HepG2 (cell line): Measurements from ENCODE around the gene ENPP4. TPM values are rescaled to one million over a fixed set of nuclear protein-coding genes. Genes with fewer than 3 reads are reported as not detected.

Experiments
- ATAC-seq: fragments of 200-7000 bp; cut with Tn5 transposase; 3 replicates; pipeline ENCODE4 v1.9.1; 2020; ENCODE audit warnings: mild to moderate bottlenecking, moderate library complexity
- BruUV-seq: library from RNA; stranded (reverse); fragments of 400-500 nt; replicated peaks from 2 replicates; lab custom pipeline; 2021; lab: Mats Ljungman, UMichigan
- CTCF ChIA-PET: fragments of 300-600 bp; formaldehyde crosslinking; extraction: SDS; loops from one replicate; lab custom pipeline; 2021; ENCODE audit warnings: low total read pairs, inconsistent platforms, low intra/inter-chr PET ratio; lab: Yijun Ruan, JAX
- POLR2A ChIA-PET: fragments of 350-600 bp; sonication (Branson Sonifier 250); formaldehyde crosslinking; loops from one replicate; lab custom pipeline; 2020; ENCODE audit warnings: antibody characterized with exemption, inconsistent platforms; lab: Yijun Ruan, JAX
- DNase-seq: peaks from one replicate; pipeline ENCODE4 v3.0.0-alpha.2; 2015; ENCODE audit warnings: low spot score
- FAIRE-seq: peaks from 3 replicates; lab custom pipeline; 2011; peaks lifted over from hg19 to GRCh38; lab: Jason Lieb, UNC
- H2AFZ ChIP-seq: one replicate; pipeline ENCODE4 v1.6.1; 2011; ENCODE audit warnings: low read length, inconsistent platforms
- H3K27ac ChIP-seq: fragments of 300-600 bp; 3 replicates; pipeline ENCODE4 v1.8.0; 2011; ENCODE audit warnings: mixed run types, mild to moderate bottlenecking, mixed read lengths, low read length, inconsistent platforms; ENCODE audit not compliant: insufficient read depth; ENCODE audit errors: extremely low read length
- H3K27me3 ChIP-seq, 2 experiments: fragments of 200-600 bp in 1 of 2; 2 replicates in 1 of 2; 3 replicates in 1 of 2; pipeline versions ENCODE4 v1.6.0 to v1.8.0; 2011; ENCODE audit warnings: low read length in 2 of 2, mild to moderate bottlenecking in 2 of 2, moderate library complexity in 2 of 2, inconsistent platforms in 1 of 2; ENCODE audit not compliant: insufficient read depth in 2 of 2, control insufficient read depth in 1 of 2
- H3K36me3 ChIP-seq, 2 experiments: fragments of 200-600 bp in 1 of 2; replicated peaks in 1 of 2; 2 replicates in 1 of 2; 3 replicates in 1 of 2; pipeline versions ENCODE4 v1.5.1 to v1.8.0; 2011; ENCODE audit warnings: low read length in 2 of 2, inconsistent platforms in 1 of 2; ENCODE audit not compliant: insufficient read depth in 2 of 2, control insufficient read depth in 1 of 2
- H3K4me1 ChIP-seq: 2 replicates; pipeline ENCODE4 v1.5.1; 2012; ENCODE audit warnings: low read length, inconsistent platforms; ENCODE audit not compliant: insufficient read depth
- H3K4me2 ChIP-seq: 2 replicates; pipeline ENCODE4 v1.6.0; 2011; ENCODE audit warnings: low read depth, low read length, inconsistent platforms
- H3K4me3 ChIP-seq, 3 experiments: fragments of 200-600 bp in 1 of 3; sonication (generic), shearing (Covaris generic) in 1 of 3; replicated peaks in 1 of 3; 2 replicates each; pipeline ENCODE4 v1.5.1; 2011 to 2016; ENCODE audit warnings: low read length in 3 of 3, inconsistent platforms in 2 of 3, low read depth in 2 of 3, mild to moderate bottlenecking in 2 of 3, control low read depth in 1 of 3, mixed read lengths in 1 of 3; ENCODE audit not compliant: insufficient read depth in 1 of 3
- H3K79me2 ChIP-seq: one replicate; pipeline ENCODE4 v1.6.1; 2011; ENCODE audit warnings: low read length, inconsistent platforms; ENCODE audit not compliant: insufficient read depth
- H3K9ac ChIP-seq: 2 replicates; pipeline ENCODE4 v1.6.0; 2011; ENCODE audit warnings: mild to moderate bottlenecking, low read depth, low read length, inconsistent platforms; ENCODE audit not compliant: insufficient read depth
- H3K9me3 ChIP-seq: 2 replicates; pipeline ENCODE4 v1.5.1; 2012; ENCODE audit warnings: mild to moderate bottlenecking, low read length
- H4K20me1 ChIP-seq: 2 replicates; pipeline ENCODE4 v1.6.0; 2011; ENCODE audit warnings: inconsistent platforms, mild to moderate bottlenecking, low read length, moderate library complexity; ENCODE audit not compliant: insufficient read depth
- AGO2 ChIP-seq: fragments of 200-400 bp; formaldehyde crosslinking; optimal IDR thresholded peaks from 2 replicates; pipeline ENCODE3; 2017; ENCODE audit warnings: mild to moderate bottlenecking, low read depth, low read length, moderate library complexity
- DR1 ChIP-seq: sonication (generic); formaldehyde crosslinking; IDR thresholded peaks from 2 replicates; pipeline ENCODE4 v1.8.0; 2021; ENCODE audit warnings: mild to moderate bottlenecking, missing genetic modification reagents, inconsistent platforms
- FOXA1 ChIP-seq, 2 experiments: fragments of 450-650 bp in 1 of 2; sonication (generic) in 1 of 2; formaldehyde crosslinking in 1 of 2; IDR thresholded peaks; 2 replicates each; pipeline versions ENCODE4 v1.4.0 to v1.6.1; 2016 to 2020; ENCODE audit warnings: missing genetic modification reagents in 1 of 2
- HMG20A ChIP-seq: IDR thresholded peaks from 2 replicates; pipeline ENCODE4 v1.6.1; 2016; ENCODE audit warnings: borderline replicate concordance
- KAT2B ChIP-seq: fragments of 150-350 bp; IDR thresholded peaks from 2 replicates; pipeline ENCODE4 v1.6.1; 2014; ENCODE audit warnings: low read depth, low read length, borderline replicate concordance
- MLX ChIP-seq: IDR thresholded peaks from 2 replicates; pipeline ENCODE4 v1.6.1; 2016
- NPAS2 ChIP-seq: sonication (generic); formaldehyde crosslinking; IDR thresholded peaks from 2 replicates; pipeline ENCODE4 v1.8.0; 2022; ENCODE audit warnings: mild to moderate bottlenecking, missing genetic modification reagents, borderline replicate concordance
- PHF21A ChIP-seq: sonication (generic); formaldehyde crosslinking; IDR thresholded peaks from 2 replicates; pipeline ENCODE4 v1.5.0; 2020; ENCODE audit warnings: mild to moderate bottlenecking, missing genetic modification reagents
- RBAK ChIP-seq: sonication (generic); formaldehyde crosslinking; IDR thresholded peaks from 2 replicates; pipeline ENCODE4 v1.5.1; 2020; ENCODE audit warnings: mild to moderate bottlenecking, missing genetic modification reagents
- SIN3A ChIP-seq: IDR thresholded peaks from 2 replicates; pipeline ENCODE4 v1.6.1; 2011; ENCODE audit warnings: low read depth, mild to moderate bottlenecking, control low read depth, low read length, borderline replicate concordance
- SMARCC2 ChIP-seq: fragments of 450-650 bp; IDR thresholded peaks from 2 replicates; pipeline ENCODE4 v1.6.1; 2017; ENCODE audit warnings: antibody characterized with exemption, mild to moderate bottlenecking
- THAP9 ChIP-seq: sonication (generic); formaldehyde crosslinking; IDR thresholded peaks from 2 replicates; pipeline ENCODE4; 2020; ENCODE audit warnings: missing genetic modification reagents, mild to moderate bottlenecking, borderline replicate concordance
- ZMYM3 ChIP-seq: sonication (generic); formaldehyde crosslinking; IDR thresholded peaks from 2 replicates; pipeline ENCODE4 v1.5.1; 2020; ENCODE audit warnings: mild to moderate bottlenecking, missing genetic modification reagents
- ZNF224 ChIP-seq: sonication (generic); formaldehyde crosslinking; IDR thresholded peaks from 2 replicates; pipeline ENCODE4 v1.5.0; 2020; ENCODE audit warnings: mild to moderate bottlenecking, missing genetic modification reagents
- ZNF558 ChIP-seq: sonication (generic); formaldehyde crosslinking; IDR thresholded peaks from 2 replicates; pipeline ENCODE4 v1.9.0; 2022; ENCODE audit warnings: mild to moderate bottlenecking, missing genetic modification reagents, borderline replicate concordance
- WGBS: methylation state at CpG from one replicate; pipeline ENCODE4 v1.1.6; 2017; ENCODE audit warnings: low lambda C conversion rate; 5-methylcytosine and 5-hydroxymethylcytosine counted together
- in situ Hi-C: cut with HindIII; loops from 2 replicates; pipeline ENCODE4 v1.10.0; 2017; ENCODE audit warnings: low pct_unique_long_range_greater_than_20kb; ENCODE audit not compliant: extremely low pct_ligation_motif_present
- intact Hi-C: fragments of 100-400 bp; cut with micrococcal nuclease; formaldehyde crosslinking; loops from one replicate; pipeline ENCODE4 v1.10.0; 2022; ENCODE audit not compliant: unreplicated experiment
- polyA plus RNA-seq, 8 experiments: library from polyadenylated mRNA; depleted of rRNA in 3 of 8; stranded (reverse) in 7 of 8; unstranded in 1 of 8; fragments of >200 nt; fragmentation: Illumina TruSeq in 4 of 8; extraction: Trizol in 4 of 8; gene quantifications; 2 replicates each; pipeline versions ENCODE4 v1.2.1 to v1.2.3, GENCODE V29; 2011 to 2016; ENCODE audit warnings: low read depth in 4 of 8, missing spikeins in 1 of 8, mixed read lengths in 1 of 8; ENCODE audit not compliant: insufficient read depth in 1 of 8
- total RNA-seq, 5 experiments: library from RNA; depleted of rRNA; stranded (reverse); fragments of >200 nt; fragmentation: Illumina TruSeq; extraction: Trizol; gene quantifications; 2 replicates each; pipeline ENCODE4 v1.2.3, GENCODE V29; 2016; ENCODE audit warnings: low read depth in 1 of 5

Gene ENPP4
- total and polyA plus RNA-seq, 2 of the 13 experiments (the other 11 are each of a cell fraction or from before 2014, with no cell fraction given): 0.04 to 0.38 TPM

- Histone ChIP-seq H3K79me2 (no peaks in the 10 kb centered on the region), H3K9me3 (no peaks in the 10 kb centered on the region)
- TF ChIP-seq THAP9 (CRISPR knock-in tag): no peak
- no peak for TF ChIP-seq AGO2
- no peak for TF ChIP-seq RBAK (CRISPR knock-in tag)
- TF ChIP-seq HMG20A (CRISPR knock-in tag): no peak
- TF ChIP-seq MLX: no peak
- TF ChIP-seq SIN3A: no peak
- TF ChIP-seq SMARCC2: no peak
- TF ChIP-seq ZNF224 (CRISPR knock-in tag): no peak
- TF ChIP-seq ZNF558 (CRISPR knock-in tag): no peak
- TF ChIP-seq PHF21A (CRISPR knock-in tag): no peak
- TF ChIP-seq KAT2B: no peak
- TF ChIP-seq FOXA1 (IDR thresholded peaks at IDR 0.05): no peak
- no peak for TF ChIP-seq FOXA1 (CRISPR knock-in tag; IDR thresholded peaks at IDR 0.05)
- TF ChIP-seq NPAS2: no peak
- TF ChIP-seq ZMYM3 (CRISPR knock-in tag): no peak
- TF ChIP-seq DR1 (CRISPR knock-in tag): no peak
- TF ChIP-seq, all 625 proteins: peak for 0
- intact Hi-C loops (no loop called here), in situ Hi-C loops (no loop called here)
- no peak overlapping the region for H3K9ac ChIP-seq
- ATAC-seq (no peak), FAIRE-seq (no peak), DNase-seq (no peak)
- peaks cover 1 to 4% of the 10 kb centered on the region in 2 experiments; a peak in 2 of 5 replicates for H3K27me3 ChIP-seq
- 1% methylated on average over 2 of the region's 2 CpGs for WGBS
- H3K4me2 ChIP-seq: no peak overlapping the region
- no peaks in the 10 kb centered on the region for H3K36me3 ChIP-seq
- no peaks in the 10 kb centered on the region for H4K20me1 ChIP-seq
- CTCF ChIA-PET: no interaction called here
- BruUV-seq: no TSS peak
- H2AFZ ChIP-seq: no peak overlapping the region
- no peak overlapping the region for H3K4me3 ChIP-seq
- no peak overlapping the region for H3K27ac ChIP-seq
- POLR2A ChIA-PET: no interaction called here
- no peaks in the 10 kb centered on the region for H3K4me1 ChIP-seq
These were observed 4.4 kb downstream of the ENPP4 start for GRCh38 chr6:46134216-46134615.
